SK-N-SH (cell line): ENCODE data around the gene KBTBD2. TPM values are rescaled to one million over a fixed set of nuclear protein-coding genes. Genes with fewer than 3 reads are reported as not detected.

Source experiments
- CTCF ChIA-PET: fragments of 300-600, 350-600 bp; formaldehyde crosslinking; extraction: SDS; loops from one replicate; lab custom pipeline; 2021; lab: Yijun Ruan, JAX
- POLR2A ChIA-PET: fragments of 350-600 bp; sonication (Branson Sonifier 250); formaldehyde crosslinking; extraction: SDS; loops from one replicate; lab custom pipeline; 2020; ENCODE audit warnings: antibody characterized with exemption, inconsistent platforms; lab: Yijun Ruan, JAX
- DNase-seq: peaks from one replicate; pipeline ENCODE4 v3.0.0; 2012
- H2AFZ ChIP-seq: fragments of 200-600 bp; sonication (generic); 2 replicates; pipeline ENCODE4 v1.8.1; 2016; ENCODE audit warnings: antibody characterized with exemption, mild to moderate bottlenecking, low read depth
- H3F3A ChIP-seq: fragments of 200-600 bp; sonication (generic); replicated peaks from 2 replicates; pipeline ENCODE3; 2016; ENCODE audit warnings: antibody characterized with exemption, mild to moderate bottlenecking; ENCODE audit not compliant: insufficient read depth
- H3K27ac ChIP-seq, 2 experiments: fragments of 200-500 bp in 1 of 2; fragments of 200-600 bp in 1 of 2; sonication (Bioruptor generic) in 1 of 2; sonication (generic), shearing (Covaris generic) in 1 of 2; 2 replicates each; pipeline versions ENCODE4 v1.5.1 to v1.6.1; 2014 to 2016; ENCODE audit warnings: low read depth in 2 of 2, inconsistent platforms in 1 of 2, low read length in 1 of 2, mild to moderate bottlenecking in 1 of 2, mixed read lengths in 1 of 2
- H3K27me3 ChIP-seq: fragments of 200-600 bp; sonication (generic), shearing (Covaris generic); 2 replicates; pipeline ENCODE4 v1.6.1; 2016; ENCODE audit warnings: mixed run types; ENCODE audit not compliant: insufficient read depth
- H3K36me3 ChIP-seq, 2 experiments: fragments of 200-500 bp in 1 of 2; fragments of 200-600 bp in 1 of 2; sonication (Bioruptor generic) in 1 of 2; sonication (generic) in 1 of 2; replicated peaks in 1 of 2; 2 replicates each; pipeline versions ENCODE3 to v1.5.1; 2014 to 2016; ENCODE audit warnings: low read length in 1 of 2, mild to moderate bottlenecking in 1 of 2; ENCODE audit not compliant: insufficient read depth in 2 of 2, control insufficient read depth in 1 of 2
- H3K4me1 ChIP-seq, 2 experiments: fragments of 200-500 bp in 1 of 2; fragments of 200-600 bp in 1 of 2; sonication (Bioruptor generic) in 1 of 2; sonication (generic), shearing (Covaris generic) in 1 of 2; 2 replicates each; pipeline versions ENCODE4 v1.5.1 to v1.6.1; 2014 to 2016; ENCODE audit warnings: low read depth in 1 of 2, low read length in 1 of 2, mixed run types in 1 of 2; ENCODE audit not compliant: insufficient read depth in 2 of 2, control insufficient read depth in 1 of 2
- H3K4me2 ChIP-seq: fragments of 200-600 bp; sonication (generic), shearing (Covaris generic); 2 replicates; pipeline ENCODE4 v1.6.1; 2017; ENCODE audit warnings: mixed run types
- H3K4me3 ChIP-seq, 2 experiments: fragments of 200-500 bp in 1 of 2; fragments of 200-600 bp in 1 of 2; sonication (Bioruptor generic) in 1 of 2; sonication (generic), shearing (Covaris generic) in 1 of 2; 2 replicates each; pipeline versions ENCODE4 v1.5.1 to v1.8.1; 2014 to 2016; ENCODE audit warnings: low read depth in 2 of 2, inconsistent platforms in 1 of 2, low read length in 1 of 2, mild to moderate bottlenecking in 1 of 2, mixed read lengths in 1 of 2, moderate library complexity in 1 of 2
- H3K79me2 ChIP-seq: fragments of 200-600 bp; sonication (generic); 2 replicates; pipeline ENCODE4 v1.8.1; 2017; ENCODE audit warnings: mild to moderate bottlenecking; ENCODE audit not compliant: insufficient read depth
- H3K9ac ChIP-seq: fragments of 200-600 bp; sonication (generic); 2 replicates; pipeline ENCODE4 v1.6.1; 2017; ENCODE audit warnings: mixed run types
- H3K9me2 ChIP-seq: fragments of 200-600 bp; sonication (generic); 2 replicates; pipeline ENCODE4 v1.6.1; 2017; ENCODE audit warnings: mixed run types
- H3K9me3 ChIP-seq: fragments of 200-600 bp; sonication (generic); 2 replicates; pipeline ENCODE4 v1.6.1; 2017; ENCODE audit warnings: mixed run types, mild to moderate bottlenecking, moderate library complexity
- H4K20me1 ChIP-seq: fragments of 200-600 bp; sonication (generic); 2 replicates; pipeline ENCODE4 v1.6.1; 2017; ENCODE audit warnings: mild to moderate bottlenecking, mixed run types; ENCODE audit not compliant: insufficient read depth
- CHD2 ChIP-seq: fragments of 150-350 bp; IDR thresholded peaks from 2 replicates; pipeline ENCODE4 v1.6.1; 2018; ENCODE audit warnings: low read length; ENCODE audit not compliant: partially characterized antibody
- FOSL2 ChIP-seq: IDR thresholded peaks from 2 replicates; pipeline ENCODE4 v1.4.0; 2012; ENCODE audit warnings: low read depth, mild to moderate bottlenecking, moderate library complexity, borderline replicate concordance
- FOXJ3 ChIP-seq: sonication (generic); formaldehyde crosslinking; IDR thresholded peaks from 2 replicates; pipeline ENCODE4 v1.5.1; 2020; ENCODE audit warnings: mild to moderate bottlenecking, missing genetic modification reagents
- FOXM1 ChIP-seq: IDR thresholded peaks from 2 replicates; pipeline ENCODE4 v1.4.0; 2012; ENCODE audit warnings: low read depth, mild to moderate bottlenecking
- GABPA ChIP-seq: IDR thresholded peaks from 2 replicates; pipeline ENCODE4 v1.4.0; 2012; ENCODE audit warnings: low read depth, mild to moderate bottlenecking
- IRF3 ChIP-seq: fragments of 150-350 bp; IDR thresholded peaks from 2 replicates; pipeline ENCODE4 v1.6.1; 2016; ENCODE audit warnings: mild to moderate bottlenecking, low read depth, low read length
- NFIC ChIP-seq: IDR thresholded peaks from 2 replicates; pipeline ENCODE4 v1.4.0; 2012; ENCODE audit warnings: borderline replicate concordance
- RAD21 ChIP-seq: IDR thresholded peaks from 2 replicates; pipeline ENCODE4 v1.6.1; 2012; ENCODE audit warnings: mild to moderate bottlenecking, low read length
- RCOR1 ChIP-seq: fragments of 150-350 bp; IDR thresholded peaks from 2 replicates; pipeline ENCODE4 v1.6.1; 2017; ENCODE audit warnings: antibody characterized with exemption, low read length
- RXRA ChIP-seq: IDR thresholded peaks from 2 replicates; pipeline ENCODE4 v1.4.0; 2012; ENCODE audit warnings: low read depth, mild to moderate bottlenecking, borderline replicate concordance
- SIN3A ChIP-seq: IDR thresholded peaks from 2 replicates; pipeline ENCODE4 v1.6.1; 2012; ENCODE audit warnings: low read depth, mild to moderate bottlenecking, low read length, moderate library complexity, borderline replicate concordance
- TAF1 ChIP-seq: IDR thresholded peaks from 2 replicates; pipeline ENCODE4 v1.6.1; 2012; ENCODE audit warnings: low read depth, mild to moderate bottlenecking, low read length, moderate library complexity, borderline replicate concordance
- TCF12 ChIP-seq: IDR thresholded peaks from 2 replicates; pipeline ENCODE4 v1.4.0; 2012
- WGBS: methylation state at CpG from one replicate; pipeline ENCODE4 v1.1.6; 2017; ENCODE audit warnings: low lambda C conversion rate; 5-methylcytosine and 5-hydroxymethylcytosine counted together
- polyA plus RNA-seq, 3 experiments: library from polyadenylated mRNA; depleted of rRNA; stranded (reverse); fragments of >200 nt; gene quantifications; 2 replicates each; pipeline ENCODE4 v1.2.3, GENCODE V29; 2012
- TF ChIP-seq, protein P1 (sequence below): IDR thresholded peaks from 2 replicates; pipeline ENCODE4 v1.6.1; 2012; ENCODE audit warnings: mild to moderate bottlenecking, low read depth, low read length, moderate library complexity

KBTBD2 gene
- polyA plus RNA-seq, 1 of the 3 experiments (the other 2 are of a cell fraction), result 23.6 TPM

- H3K9me3 ChIP-seq, result no peaks in the 10 kb centered on the region
- CTCF ChIA-PET, result interaction anchor here (0.9 to 2.2 kb wide), 5 partner anchors 12 to 171 kb away, joined by 3 to 11 read pairs (median 7); partner anchors contain the start of gene RP9
- peaks cover 10 to 19% of the 10 kb centered on the region in 2 experiments for H3K36me3 ChIP-seq
- H4K20me1 ChIP-seq, result peaks cover 6% of the 10 kb centered on the region; the same call in 1 of the 2 replicates
- H3K79me2 ChIP-seq, result peaks cover 98% of the 10 kb centered on the region
- H3F3A ChIP-seq, result no peaks in the 10 kb centered on the region
- no peak overlapping the region for H3K4me3 ChIP-seq
- DNase-seq, result peak; percentile 82
- TF ChIP-seq FOXJ3 (CRISPR knock-in tag) (0 out of 2 replicates have a peak, but pooled peaks have one; percentile 38), TAF1 (no peak), NFIC (peak; percentile 85), CHD2 (peak; percentile 47), RAD21 (peak; percentile 1; the same call in 1 of the 2 replicates), RXRA (no peak)
- H2AFZ ChIP-seq, result no peak overlapping the region
- H3K27me3 ChIP-seq, result no peaks in the 10 kb centered on the region
- WGBS, result 65% methylated on average over 10 of the region's 10 CpGs
- H3K4me1 ChIP-seq, result peaks cover 15 to 18% of the 10 kb centered on the region in 2 experiments; a peak in 3 of 4 replicates
- no peak overlapping the region for H3K4me2 ChIP-seq
- H3K9ac ChIP-seq, result no peak overlapping the region
- peak overlapping the region; percentile 10 to 66; a peak in 3 of 4 replicates for H3K27ac ChIP-seq
- H3K9me2 ChIP-seq, result no peaks in the 10 kb centered on the region
- POLR2A ChIA-PET, result interaction anchor here (0.7 to 1.3 kb wide), 2 partner anchors 8 to 20 kb away, joined by 3 to 4 read pairs; partner anchors contain the start of gene FKBP9
These were observed 46.0 kb upstream of the KBTBD2 start for GRCh38 chr7:32937344-32938174.

DNA sequence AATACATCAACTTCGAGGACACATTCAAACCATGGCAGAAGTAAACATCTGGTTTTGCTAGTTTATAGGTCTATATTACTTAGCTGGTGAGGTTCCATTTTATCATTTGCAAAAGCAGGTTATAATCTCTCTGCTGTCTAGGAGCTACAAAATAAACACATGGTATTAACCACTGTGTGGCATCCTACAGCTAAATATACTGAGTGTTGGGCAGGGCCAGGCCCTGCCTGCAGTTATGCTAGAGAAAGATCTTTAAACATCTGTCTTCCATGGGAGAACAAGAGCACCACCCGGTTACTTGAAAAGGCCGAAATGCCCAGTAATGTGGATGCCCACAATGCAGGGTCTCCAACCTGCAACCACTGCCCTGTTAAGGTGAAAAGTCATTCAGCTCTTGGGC, 45.1 kb upstream of the KBTBD2 start:
- Histone ChIP-seq H3K9ac (no peak overlapping the region), H3K4me3 (no peak overlapping the region), H3K4me1 (peaks cover 15 to 18% of the 10 kb centered on the region in 2 experiments; a peak in 3 of 4 replicates), H3K9me3 (no peaks in the 10 kb centered on the region), H3K79me2 (peaks cover 97% of the 10 kb centered on the region), H2AFZ (no peak overlapping the region), H4K20me1 (peaks cover 6% of the 10 kb centered on the region; the same call in 1 of the 2 replicates), H3K36me3 (peaks cover 12 to 26% of the 10 kb centered on the region in 2 experiments), H3K27me3 (no peaks in the 10 kb centered on the region), H3F3A (no peaks in the 10 kb centered on the region), H3K4me2 (no peak overlapping the region), H3K9me2 (no peaks in the 10 kb centered on the region), H3K27ac (no peak overlapping the region)
- POLR2A ChIA-PET, result interaction anchor here (1.0 to 1.3 kb wide), 2 partner anchors 21 to 126 kb away, joined by 3 to 4 read pairs; partner anchors contain the start of genes FKBP9 and NT5C3A
- CTCF ChIA-PET, result interaction anchor here (1.0 to 1.9 kb wide), 4 partner anchors 42 to 172 kb away, joined by 3 to 11 read pairs (median 6); partner anchors contain the start of gene RP9
- no peak for DNase-seq
- 97% methylated on average over 3 of the region's 3 CpGs for WGBS
- TF ChIP-seq RAD21, result 0 out of 2 replicates have a peak, but pooled peaks have one; percentile 20
- TF ChIP-seq NFIC, result no peak

- WGBS, result 88% methylated on average over 1 of the region's 1 CpG
- POLR2A ChIA-PET, result no interaction called here
- H3K27me3 ChIP-seq, result no peaks in the 10 kb centered on the region
- no peaks in the 10 kb centered on the region for H3K9me2 ChIP-seq
- no peaks in the 10 kb centered on the region for H3K9me3 ChIP-seq
- H3K4me3 ChIP-seq, result no peak overlapping the region
- no peak overlapping the region for H3K27ac ChIP-seq
- no peak for DNase-seq
- H2AFZ ChIP-seq, result no peak overlapping the region
- peaks cover 13 to 15% of the 10 kb centered on the region in 2 experiments; a peak in 3 of 4 replicates for H3K4me1 ChIP-seq
- peaks cover 22 to 29% of the 10 kb centered on the region in 2 experiments for H3K36me3 ChIP-seq
- CTCF ChIA-PET, result no interaction called here
- H3K79me2 ChIP-seq, result peaks cover 89% of the 10 kb centered on the region
- no peaks in the 10 kb centered on the region for H3F3A ChIP-seq
- H3K4me2 ChIP-seq, result no peak overlapping the region
- H3K9ac ChIP-seq, result no peak overlapping the region
- H4K20me1 ChIP-seq, result peaks cover 6% of the 10 kb centered on the region; the same call in 1 of the 2 replicates
- TF ChIP-seq FOSL2 (no peak), SIN3A (no peak), GABPA (no peak), TCF12 (no peak), RCOR1 (no peak), IRF3 (no peak), RXRA (no peak), FOXM1 (no peak), NFIC (no peak), RAD21 (no peak)
- TF ChIP-seq, protein P1, sequence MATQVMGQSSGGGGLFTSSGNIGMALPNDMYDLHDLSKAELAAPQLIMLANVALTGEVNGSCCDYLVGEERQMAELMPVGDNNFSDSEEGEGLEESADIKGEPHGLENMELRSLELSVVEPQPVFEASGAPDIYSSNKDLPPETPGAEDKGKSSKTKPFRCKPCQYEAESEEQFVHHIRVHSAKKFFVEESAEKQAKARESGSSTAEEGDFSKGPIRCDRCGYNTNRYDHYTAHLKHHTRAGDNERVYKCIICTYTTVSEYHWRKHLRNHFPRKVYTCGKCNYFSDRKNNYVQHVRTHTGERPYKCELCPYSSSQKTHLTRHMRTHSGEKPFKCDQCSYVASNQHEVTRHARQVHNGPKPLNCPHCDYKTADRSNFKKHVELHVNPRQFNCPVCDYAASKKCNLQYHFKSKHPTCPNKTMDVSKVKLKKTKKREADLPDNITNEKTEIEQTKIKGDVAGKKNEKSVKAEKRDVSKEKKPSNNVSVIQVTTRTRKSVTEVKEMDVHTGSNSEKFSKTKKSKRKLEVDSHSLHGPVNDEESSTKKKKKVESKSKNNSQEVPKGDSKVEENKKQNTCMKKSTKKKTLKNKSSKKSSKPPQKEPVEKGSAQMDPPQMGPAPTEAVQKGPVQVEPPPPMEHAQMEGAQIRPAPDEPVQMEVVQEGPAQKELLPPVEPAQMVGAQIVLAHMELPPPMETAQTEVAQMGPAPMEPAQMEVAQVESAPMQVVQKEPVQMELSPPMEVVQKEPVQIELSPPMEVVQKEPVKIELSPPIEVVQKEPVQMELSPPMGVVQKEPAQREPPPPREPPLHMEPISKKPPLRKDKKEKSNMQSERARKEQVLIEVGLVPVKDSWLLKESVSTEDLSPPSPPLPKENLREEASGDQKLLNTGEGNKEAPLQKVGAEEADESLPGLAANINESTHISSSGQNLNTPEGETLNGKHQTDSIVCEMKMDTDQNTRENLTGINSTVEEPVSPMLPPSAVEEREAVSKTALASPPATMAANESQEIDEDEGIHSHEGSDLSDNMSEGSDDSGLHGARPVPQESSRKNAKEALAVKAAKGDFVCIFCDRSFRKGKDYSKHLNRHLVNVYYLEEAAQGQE, result no peak
These were observed 44.0 kb upstream of the KBTBD2 start for GRCh38 chr7:32935558-32935957.
